Neural progenitor cell (in vitro differentiated cells): Measurements from ENCODE around the gene TANC1. TPM values are rescaled to one million over a fixed set of nuclear protein-coding genes. Genes with fewer than 3 reads are reported as not detected.

ENCODE experiments used
- DNase-seq: peaks from one replicate; pipeline ENCODE4 v3.0.0-alpha.2; 2016; ENCODE audit warnings: low spot score
- H2AFZ ChIP-seq: fragments of 200-600 bp; sonication (generic); replicated peaks from 2 replicates; pipeline ENCODE4 v1.6.1; 2016; ENCODE audit warnings: antibody characterized with exemption
- H3F3A ChIP-seq: fragments of 200-600 bp; sonication (generic); 2 replicates; pipeline ENCODE4 v1.6.1; 2016; ENCODE audit warnings: antibody characterized with exemption, low read depth
- H3K27ac ChIP-seq: fragments of 200-600 bp; sonication (generic); 2 replicates; pipeline ENCODE4 v1.5.1; 2016; ENCODE audit warnings: mild to moderate bottlenecking
- H3K27me3 ChIP-seq: fragments of 200-600 bp; sonication (generic); 2 replicates; pipeline ENCODE4 v1.6.1; 2016; ENCODE audit warnings: mild to moderate bottlenecking, moderate library complexity
- H3K36me3 ChIP-seq: fragments of 200-600 bp; sonication (generic); 2 replicates; pipeline ENCODE4 v1.5.1; 2016
- H3K4me1 ChIP-seq: fragments of 200-600 bp; sonication (generic); 2 replicates; pipeline ENCODE4 v1.6.1; 2016; ENCODE audit warnings: mixed run types
- H3K4me2 ChIP-seq: fragments of 200-600 bp; sonication (generic); 2 replicates; pipeline ENCODE4 v1.6.1; 2016
- H3K4me3 ChIP-seq: fragments of 200-600 bp; sonication (generic); 2 replicates; pipeline ENCODE4 v1.5.1; 2016
- H3K79me2 ChIP-seq: fragments of 200-600 bp; sonication (generic); 2 replicates; pipeline ENCODE4 v1.6.1; 2016; ENCODE audit warnings: low read depth
- H3K9ac ChIP-seq: fragments of 200-600 bp; sonication (generic); 2 replicates; pipeline ENCODE4 v1.6.1; 2016
- H3K9me3 ChIP-seq: fragments of 200-600 bp; sonication (generic); 2 replicates; pipeline ENCODE4 v1.5.1; 2016; ENCODE audit warnings: low read depth
- H4K20me1 ChIP-seq: fragments of 200-600 bp; sonication (generic); 2 replicates; pipeline ENCODE4 v1.6.1; 2016; ENCODE audit warnings: low read depth
- H3K27ac Mint-ChIP-seq: 3 replicates; pipeline ENCODE4 v1.8.0; 2021; ENCODE audit warnings: mixed read lengths
- H3K27me3 Mint-ChIP-seq: 2 replicates; pipeline ENCODE4 v1.8.0; 2022; ENCODE audit warnings: low read depth, mild to moderate bottlenecking, inconsistent platforms, moderate library complexity, mixed read lengths; ENCODE audit not compliant: insufficient read depth
- H3K36me3 Mint-ChIP-seq: 3 replicates; pipeline ENCODE4 v1.8.0; 2021; ENCODE audit warnings: mixed read lengths
- H3K4me1 Mint-ChIP-seq: 3 replicates; pipeline ENCODE4 v1.8.0; 2021; ENCODE audit warnings: mixed read lengths
- H3K4me3 Mint-ChIP-seq: 3 replicates; pipeline ENCODE4 v1.8.0; 2021; ENCODE audit warnings: mild to moderate bottlenecking, moderate library complexity, mixed read lengths
- H3K9me3 Mint-ChIP-seq: 3 replicates; pipeline ENCODE4 v1.8.0; 2020; ENCODE audit warnings: mixed read lengths
- EZH2 ChIP-seq: fragments of 200-600 bp; sonication (generic); IDR thresholded peaks from 2 replicates; pipeline ENCODE4 v1.6.1; 2017; ENCODE audit warnings: antibody characterized with exemption, mild to moderate bottlenecking, moderate library complexity
- EZH2phosphoT487 ChIP-seq: fragments of 200-600 bp; sonication (generic); IDR thresholded peaks from 2 replicates; pipeline ENCODE4 v1.6.1; 2017; ENCODE audit warnings: antibody characterized with exemption
- total RNA-seq: library from RNA; depleted of rRNA; stranded (reverse); fragments of >200 nt; gene quantifications from 2 replicates; pipeline ENCODE4 v1.2.3, GENCODE V29; 2015; ENCODE audit warnings: low replicate concordance
- TF ChIP-seq, protein P1 (sequence below): fragments of 200-600 bp; sonication (generic); IDR thresholded peaks from 2 replicates; pipeline ENCODE4 v1.5.1; 2017; ENCODE audit warnings: antibody characterized with exemption, mild to moderate bottlenecking

Gene TANC1
- total RNA-seq, 1 donor from 2014 or later = 11.9 TPM

DNA sequence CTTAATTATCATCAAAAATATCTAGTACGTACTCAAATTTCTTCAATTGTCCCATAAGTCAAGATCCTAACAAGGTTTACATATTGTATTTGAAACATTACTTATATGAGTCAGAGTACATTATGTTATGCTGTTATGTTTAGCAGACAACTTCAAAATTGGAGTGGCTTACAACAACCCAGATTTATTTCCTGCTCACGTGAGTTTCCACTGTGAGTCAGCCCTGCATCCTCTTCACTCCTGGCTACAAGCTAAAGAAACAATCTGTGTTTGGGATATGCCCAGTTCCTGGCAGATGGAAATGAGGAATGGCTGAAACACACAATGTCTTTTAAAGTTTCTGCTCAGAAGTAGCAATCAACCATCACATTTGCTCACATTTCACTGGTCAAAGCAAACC, 31.5 kb upstream of the TANC1 start:
- Histone ChIP-seq H3K4me3 (no peak overlapping the region), H3K27ac (no peak overlapping the region), H3F3A (no peaks in the 10 kb centered on the region), H2AFZ (no peak overlapping the region), H3K79me2 (no peaks in the 10 kb centered on the region), H3K4me1 (peaks cover 10% of the 10 kb centered on the region), H3K36me3 (no peaks in the 10 kb centered on the region), H3K9me3 (no peaks in the 10 kb centered on the region), H3K4me2 (no peak overlapping the region), H4K20me1 (no peaks in the 10 kb centered on the region), H3K27me3 (no peaks in the 10 kb centered on the region), H3K9ac (no peak overlapping the region)
- Mint-ChIP-seq H3K36me3 (no peaks in the 10 kb centered on the region), H3K9me3 (peaks cover 3% of the 10 kb centered on the region), H3K4me1 (peaks cover 2% of the 10 kb centered on the region), H3K27me3 (peaks cover 2% of the 10 kb centered on the region), H3K4me3 (no peak overlapping the region), H3K27ac (no peak overlapping the region)
- DNase-seq = no peak
- TF ChIP-seq EZH2phosphoT487 = no peak
- TF ChIP-seq, protein P1, sequence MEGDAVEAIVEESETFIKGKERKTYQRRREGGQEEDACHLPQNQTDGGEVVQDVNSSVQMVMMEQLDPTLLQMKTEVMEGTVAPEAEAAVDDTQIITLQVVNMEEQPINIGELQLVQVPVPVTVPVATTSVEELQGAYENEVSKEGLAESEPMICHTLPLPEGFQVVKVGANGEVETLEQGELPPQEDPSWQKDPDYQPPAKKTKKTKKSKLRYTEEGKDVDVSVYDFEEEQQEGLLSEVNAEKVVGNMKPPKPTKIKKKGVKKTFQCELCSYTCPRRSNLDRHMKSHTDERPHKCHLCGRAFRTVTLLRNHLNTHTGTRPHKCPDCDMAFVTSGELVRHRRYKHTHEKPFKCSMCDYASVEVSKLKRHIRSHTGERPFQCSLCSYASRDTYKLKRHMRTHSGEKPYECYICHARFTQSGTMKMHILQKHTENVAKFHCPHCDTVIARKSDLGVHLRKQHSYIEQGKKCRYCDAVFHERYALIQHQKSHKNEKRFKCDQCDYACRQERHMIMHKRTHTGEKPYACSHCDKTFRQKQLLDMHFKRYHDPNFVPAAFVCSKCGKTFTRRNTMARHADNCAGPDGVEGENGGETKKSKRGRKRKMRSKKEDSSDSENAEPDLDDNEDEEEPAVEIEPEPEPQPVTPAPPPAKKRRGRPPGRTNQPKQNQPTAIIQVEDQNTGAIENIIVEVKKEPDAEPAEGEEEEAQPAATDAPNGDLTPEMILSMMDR = no peak
- no peak for TF ChIP-seq EZH2

DNA sequence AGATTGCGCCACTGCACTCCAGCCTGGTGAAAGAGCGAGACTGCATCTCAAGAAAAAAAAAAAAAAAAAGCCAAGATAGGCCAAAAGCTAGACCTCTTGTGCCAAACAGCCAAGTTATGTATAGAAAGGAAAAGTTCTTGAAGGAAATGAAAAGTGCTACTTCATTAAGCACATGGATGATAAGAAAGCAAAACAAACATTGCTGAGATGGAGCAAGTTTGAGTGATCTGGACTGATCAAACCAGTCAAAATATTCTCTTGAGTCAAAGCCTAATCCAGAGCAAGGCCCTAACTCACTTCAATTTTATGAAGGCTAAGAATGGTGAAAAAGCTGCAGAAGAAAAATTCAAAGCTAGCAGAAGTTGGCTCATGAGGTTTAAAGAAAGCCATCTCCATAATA, 28.1 kb upstream of the TANC1 start:
- H3K9ac ChIP-seq = no peak overlapping the region
- DNase-seq = no peak
- no peaks in the 10 kb centered on the region for H3K9me3 ChIP-seq
- H3K36me3 ChIP-seq = no peaks in the 10 kb centered on the region
- no peak overlapping the region for H2AFZ ChIP-seq
- H3K36me3 Mint-ChIP-seq = no peaks in the 10 kb centered on the region
- no peak overlapping the region for H3K4me3 ChIP-seq
- no peaks in the 10 kb centered on the region for H3K79me2 ChIP-seq
- H3K27ac Mint-ChIP-seq = no peak overlapping the region
- peaks cover 3% of the 10 kb centered on the region for H3K9me3 Mint-ChIP-seq
- no peaks in the 10 kb centered on the region for H3F3A ChIP-seq
- no peaks in the 10 kb centered on the region for H4K20me1 ChIP-seq
- no peak overlapping the region for H3K4me3 Mint-ChIP-seq
- no peak overlapping the region for H3K4me2 ChIP-seq
- peaks cover under 1% of the 10 kb centered on the region for H3K27me3 Mint-ChIP-seq
- H3K4me1 ChIP-seq = peaks cover 7% of the 10 kb centered on the region
- no peaks in the 10 kb centered on the region for H3K27me3 ChIP-seq
- no peak for TF ChIP-seq EZH2phosphoT487
- H3K4me1 Mint-ChIP-seq = no peaks in the 10 kb centered on the region
- no peak overlapping the region for H3K27ac ChIP-seq

DNA sequence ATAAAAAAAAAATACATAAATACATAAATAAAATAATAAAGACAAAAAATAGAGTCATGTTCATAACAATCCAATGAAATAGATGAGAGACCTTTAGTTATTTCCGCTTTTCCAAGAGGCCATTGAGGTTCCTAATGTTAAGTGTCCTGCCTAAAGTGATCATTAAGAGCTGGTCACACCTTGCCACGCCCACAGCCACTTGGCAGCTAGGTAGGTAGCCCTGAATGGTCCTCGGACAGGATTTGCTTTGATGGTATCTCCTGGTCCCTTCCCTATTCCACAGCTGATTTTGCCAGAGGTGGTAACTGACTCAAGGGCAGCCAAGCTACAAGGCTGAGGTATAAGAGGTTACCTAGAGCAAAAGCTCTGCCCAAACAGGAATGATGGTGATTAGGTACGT, 24.5 kb upstream of the TANC1 start:
- no peak for DNase-seq
- H3K36me3 ChIP-seq = no peaks in the 10 kb centered on the region
- H3K27ac ChIP-seq = no peak overlapping the region
- no peak overlapping the region for H3K4me3 Mint-ChIP-seq
- H4K20me1 ChIP-seq = no peaks in the 10 kb centered on the region
- no peaks in the 10 kb centered on the region for H3K27me3 Mint-ChIP-seq
- no peaks in the 10 kb centered on the region for H3K4me1 ChIP-seq
- no peaks in the 10 kb centered on the region for H3K36me3 Mint-ChIP-seq
- H3K4me2 ChIP-seq = no peak overlapping the region
- peaks cover 5% of the 10 kb centered on the region for H3K9me3 Mint-ChIP-seq
- no peaks in the 10 kb centered on the region for H3K79me2 ChIP-seq
- no peaks in the 10 kb centered on the region for H3K27me3 ChIP-seq
- no peak overlapping the region for H3K4me3 ChIP-seq
- H3K9me3 ChIP-seq = no peaks in the 10 kb centered on the region
- no peak overlapping the region for H2AFZ ChIP-seq
- H3K4me1 Mint-ChIP-seq = no peaks in the 10 kb centered on the region
- no peak overlapping the region for H3K9ac ChIP-seq
- no peak overlapping the region for H3K27ac Mint-ChIP-seq
- H3F3A ChIP-seq = no peaks in the 10 kb centered on the region
- TF ChIP-seq, protein P1 = no peak
- TF ChIP-seq EZH2phosphoT487 (no peak), EZH2 (no peak)

DNA sequence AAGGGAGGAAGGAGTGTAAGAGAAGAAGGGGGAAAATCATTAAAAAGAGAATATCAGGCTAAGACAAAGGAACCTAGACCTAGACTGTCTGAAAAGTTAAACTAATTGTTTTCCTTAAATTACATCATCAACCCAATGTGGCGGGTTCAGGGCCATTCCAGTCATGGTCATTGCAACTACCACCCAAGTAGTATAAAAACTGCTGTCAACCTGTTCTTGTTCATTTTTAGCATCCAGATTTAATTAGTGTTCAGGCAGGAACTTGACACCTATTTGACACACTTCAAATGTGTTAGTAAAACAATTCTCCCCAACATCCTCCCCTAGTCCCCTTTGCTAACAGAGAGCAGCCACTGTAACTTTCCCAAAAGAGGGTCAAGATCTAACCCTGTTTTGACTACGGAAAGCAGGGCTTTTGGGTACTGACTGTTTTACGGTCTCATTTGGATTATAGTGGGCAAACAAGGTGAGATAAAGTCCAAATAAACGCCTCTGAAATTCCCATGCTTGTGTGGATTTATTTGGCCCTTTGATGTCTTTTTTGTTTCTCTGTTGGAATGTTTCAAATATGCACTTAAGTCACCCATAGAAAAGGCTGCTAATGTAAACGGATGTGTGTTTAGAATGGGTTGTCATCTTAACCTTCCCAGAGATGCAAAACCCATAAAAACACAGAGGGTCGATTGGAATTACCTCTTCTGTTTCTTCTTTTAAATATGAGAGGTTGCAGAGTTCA, 19.3 kb upstream of the TANC1 start:
- H4K20me1 ChIP-seq = no peaks in the 10 kb centered on the region
- Mint-ChIP-seq H3K9me3 (peaks cover 2% of the 10 kb centered on the region), H3K4me3 (no peak overlapping the region), H3K27me3 (peaks cover 3% of the 10 kb centered on the region), H3K27ac (no peak overlapping the region), H3K4me1 (peaks cover 8% of the 10 kb centered on the region), H3K36me3 (no peaks in the 10 kb centered on the region)
- no peaks in the 10 kb centered on the region for H3K9me3 ChIP-seq
- no peak overlapping the region for H3K27ac ChIP-seq
- H3K4me1 ChIP-seq = no peaks in the 10 kb centered on the region
- H3K79me2 ChIP-seq = no peaks in the 10 kb centered on the region
- DNase-seq = no peak
- no peaks in the 10 kb centered on the region for H3K27me3 ChIP-seq
- H3K4me3 ChIP-seq = no peak overlapping the region
- no peak overlapping the region for H2AFZ ChIP-seq
- TF ChIP-seq EZH2 (no peak), EZH2phosphoT487 (no peak)
- TF ChIP-seq, protein P1 = no peak
- H3K9ac ChIP-seq = no peak overlapping the region
- H3K4me2 ChIP-seq = no peak overlapping the region
- H3F3A ChIP-seq = no peaks in the 10 kb centered on the region
- H3K36me3 ChIP-seq = no peaks in the 10 kb centered on the region
